Activated CD8-positive, alpha-beta memory T cell treated with anti-CD3 and anti-CD28 coated beads, Interleukin-2, amount 10 ng/mL, durations not matched to agents 7 days and 5 days (primary cell): ENCODE data around the gene OBP2B. TPM values are rescaled to one million over a fixed set of nuclear protein-coding genes. Genes with fewer than 3 reads are reported as not detected.

Experiments used
- ATAC-seq: fragments of 150-1000 bp; cut with Tn5 transposase; one replicate; pipeline ENCODE4 v1.10.0; 2021; ENCODE audit warnings: moderate library complexity
- CTCF ChIA-PET: fragments of 350-600 bp; sonication (Branson Sonifier 250); formaldehyde crosslinking; loops from one replicate; lab custom pipeline; 2021; ENCODE audit warnings: antibody characterized with exemption; lab: Charles Lee
- DNase-seq: peaks from one replicate; pipeline ENCODE4 v3.0.0-alpha.2; 2020
- H3K27ac Mint-ChIP-seq: one replicate; pipeline ENCODE4 v1.8.0; 2021; ENCODE audit warnings: mild to moderate bottlenecking, mixed read lengths
- H3K27me3 Mint-ChIP-seq: one replicate; pipeline ENCODE4 v1.8.0; 2021; ENCODE audit warnings: mixed read lengths
- H3K36me3 Mint-ChIP-seq: one replicate; pipeline ENCODE4 v1.8.0; 2021; ENCODE audit warnings: mild to moderate bottlenecking, mixed read lengths
- H3K4me1 Mint-ChIP-seq: one replicate; pipeline ENCODE4 v1.8.0; 2021; ENCODE audit warnings: mixed read lengths
- H3K4me3 Mint-ChIP-seq: one replicate; pipeline ENCODE4 v1.8.0; 2021; ENCODE audit warnings: mild to moderate bottlenecking, moderate library complexity, mixed read lengths
- H3K9me3 Mint-ChIP-seq: one replicate; pipeline ENCODE4 v1.8.0; 2022; ENCODE audit warnings: low read depth, mixed read lengths
- total RNA-seq, 2 experiments: library from RNA; stranded (reverse); gene quantifications; one replicate each; pipeline ENCODE4 v1.2.3, GENCODE V29; 2021

Gene OBP2B
- total RNA-seq, 2 experiments from 2014 or later = not detected

DNA sequence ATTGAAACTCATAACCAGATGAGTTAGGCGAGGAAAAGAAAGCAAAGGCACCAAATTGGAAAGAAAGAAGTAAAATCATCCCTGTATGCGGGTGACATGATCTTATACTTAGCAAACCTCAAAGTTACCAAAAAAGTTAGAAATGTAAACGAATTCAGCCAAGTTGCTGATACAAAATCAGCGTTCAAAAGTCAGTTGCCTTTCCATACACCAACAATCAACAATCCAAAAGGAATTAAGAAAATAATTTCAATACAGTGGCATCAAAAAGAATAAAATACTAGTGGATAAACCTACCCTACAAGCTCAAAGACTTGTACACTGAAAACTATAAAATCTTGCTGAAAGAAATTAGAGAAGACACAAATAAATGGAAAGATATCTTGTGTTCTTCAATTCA, 14.5 kb downstream of the OBP2B start:
- H3K36me3 Mint-ChIP-seq = no peaks in the 10 kb centered on the region

GRCh38 chr9:133191989-133192388, 17.1 kb downstream of the OBP2B start:
- peaks cover 31% of the 10 kb centered on the region for H3K27me3 Mint-ChIP-seq
- no peak for DNase-seq
- no peak overlapping the region for H3K27ac Mint-ChIP-seq
- H3K4me1 Mint-ChIP-seq = no peaks in the 10 kb centered on the region
- no peaks in the 10 kb centered on the region for H3K36me3 Mint-ChIP-seq
- ATAC-seq = no peak
- CTCF ChIA-PET = interaction anchor here (1.2 kb wide), 1 partner anchor 11 kb away, joined by 4 read pairs; no protein-coding TSS in a partner anchor
- H3K4me3 Mint-ChIP-seq = no peak overlapping the region
- H3K9me3 Mint-ChIP-seq = peaks cover 3% of the 10 kb centered on the region

More for the DNA sequence above, 14.5 kb downstream of the OBP2B start:
- CTCF ChIA-PET = interaction anchor here (0.8 kb wide), 1 partner anchor 8 kb away, joined by 3 read pairs; no protein-coding TSS in a partner anchor
- Mint-ChIP-seq H3K4me1 (peaks cover 4% of the 10 kb centered on the region), H3K4me3 (no peak overlapping the region), H3K9me3 (peaks cover 3% of the 10 kb centered on the region), H3K27ac (no peak overlapping the region), H3K27me3 (peaks cover 22% of the 10 kb centered on the region)
- DNase-seq = no peak
- ATAC-seq = no peak

- H3K27ac Mint-ChIP-seq = no peak overlapping the region
- peaks cover 35% of the 10 kb centered on the region for H3K27me3 Mint-ChIP-seq
- no peak for ATAC-seq
- CTCF ChIA-PET = interaction anchor here (1.5 kb wide), 1 partner anchor 9 kb away, joined by 5 read pairs; no protein-coding TSS in a partner anchor
- no peaks in the 10 kb centered on the region for H3K9me3 Mint-ChIP-seq
- no peak overlapping the region for H3K4me3 Mint-ChIP-seq
- DNase-seq = no peak
- H3K4me1 Mint-ChIP-seq = peaks cover 8% of the 10 kb centered on the region
- no peaks in the 10 kb centered on the region for H3K36me3 Mint-ChIP-seq
Observed at GRCh38 chr9:133189826-133190225, 19.2 kb downstream of the OBP2B start.

DNA sequence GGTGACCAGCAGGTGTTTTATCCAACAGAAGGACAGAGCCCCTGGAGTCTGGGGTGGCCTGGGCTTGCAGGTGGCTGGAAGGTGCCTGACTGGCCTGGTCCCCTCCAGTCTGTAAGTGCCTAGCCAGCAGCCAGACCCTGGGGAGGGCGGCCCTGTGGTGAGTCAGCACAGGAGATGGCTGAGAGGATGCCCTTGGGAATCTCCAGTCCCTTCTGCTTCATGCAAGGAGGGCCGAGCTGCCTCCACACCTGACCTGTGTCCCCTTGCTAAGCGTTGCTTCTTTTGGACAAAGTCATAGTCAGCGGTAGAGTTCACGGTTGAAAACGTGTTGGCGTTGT, 20.2 kb downstream of the OBP2B start:
- peaks cover 35% of the 10 kb centered on the region for H3K27me3 Mint-ChIP-seq
- no peaks in the 10 kb centered on the region for H3K9me3 Mint-ChIP-seq
- no peak for ATAC-seq
- H3K4me1 Mint-ChIP-seq = peaks cover 14% of the 10 kb centered on the region
- DNase-seq = no peak
- CTCF ChIA-PET = interaction anchor here (1.0 to 3.9 kb wide), 8 partner anchors 8 to 299 kb away, joined by 4 to 52 read pairs (median 8); no protein-coding TSS in a partner anchor
- H3K36me3 Mint-ChIP-seq = no peaks in the 10 kb centered on the region
- H3K27ac Mint-ChIP-seq = no peak overlapping the region
- no peak overlapping the region for H3K4me3 Mint-ChIP-seq

DNA sequence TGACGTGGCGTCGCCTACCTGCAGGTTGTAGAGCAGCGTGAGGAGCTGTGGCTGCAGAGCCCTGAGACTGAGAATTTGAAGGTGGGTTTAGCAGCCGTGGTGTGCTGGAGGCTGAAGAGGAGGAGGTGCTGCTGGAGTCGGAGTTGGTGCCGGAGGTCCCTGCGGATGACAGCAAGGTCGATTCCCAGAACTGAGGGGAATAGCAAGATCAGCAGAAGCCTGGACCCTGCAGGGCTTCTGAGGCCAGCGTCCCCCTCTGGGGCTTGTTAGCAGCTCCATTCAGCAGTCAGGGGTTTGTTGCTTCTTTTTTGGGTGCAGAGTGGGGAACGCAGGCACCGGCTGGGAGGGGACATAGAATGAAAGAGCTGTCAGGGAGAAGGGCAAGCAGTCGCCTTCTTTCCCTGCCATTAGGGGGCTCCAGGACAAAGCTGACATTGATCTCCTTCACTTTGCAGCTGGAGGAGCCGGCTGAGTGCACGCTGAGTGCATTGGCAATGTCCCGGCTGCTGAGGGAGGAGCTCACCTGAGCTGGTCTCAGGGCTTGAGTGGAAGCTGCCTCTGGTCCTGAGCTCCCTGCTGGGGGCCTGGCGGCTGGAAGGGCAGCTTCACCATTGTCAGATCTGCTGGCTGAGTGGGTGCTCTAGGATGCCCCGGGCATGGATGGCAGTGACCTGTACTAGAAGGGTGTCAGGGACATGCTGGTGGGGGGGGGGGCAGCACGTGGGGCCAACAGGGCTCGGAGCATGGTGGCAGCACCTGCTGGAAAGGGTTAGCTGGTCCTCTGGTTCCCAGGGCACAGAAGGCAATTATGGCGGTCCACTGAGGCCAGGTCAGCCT, 20.8 kb downstream of the OBP2B start:
- Mint-ChIP-seq H3K4me3 (no peak overlapping the region), H3K9me3 (no peaks in the 10 kb centered on the region), H3K27ac (no peak overlapping the region), H3K27me3 (peaks cover 41% of the 10 kb centered on the region), H3K4me1 (peaks cover 17% of the 10 kb centered on the region), H3K36me3 (no peaks in the 10 kb centered on the region)
- CTCF ChIA-PET = interaction anchor here (0.7 to 3.9 kb wide), 11 partner anchors 13 to 300 kb away, joined by 3 to 52 read pairs (median 7); no protein-coding TSS in a partner anchor
- DNase-seq (no peak), ATAC-seq (no peak)

DNA sequence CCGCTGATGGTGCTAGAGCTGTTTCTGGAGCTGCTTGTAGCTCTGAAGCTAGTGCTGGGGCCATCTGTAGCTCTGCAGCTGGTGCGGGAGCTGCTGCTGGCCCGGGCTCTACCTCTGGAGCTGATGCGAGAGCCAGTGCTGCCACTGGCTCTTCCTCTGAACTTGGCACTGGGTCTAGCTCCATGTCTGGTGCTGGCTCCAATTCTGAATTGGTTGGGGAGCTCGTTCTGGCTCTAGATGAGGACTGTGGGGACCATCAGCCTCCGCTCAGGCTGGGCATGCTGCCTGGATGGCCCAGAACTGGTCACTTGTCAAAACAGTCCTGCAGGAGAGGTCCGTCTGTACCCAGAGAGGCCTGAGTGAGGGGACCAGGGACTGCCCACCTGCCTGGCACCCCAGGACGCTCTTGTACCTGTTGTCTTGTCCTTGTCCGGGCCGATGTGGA, 21.5 kb downstream of the OBP2B start:
- ATAC-seq = no peak
- Mint-ChIP-seq H3K27me3 (peaks cover 45% of the 10 kb centered on the region), H3K9me3 (no peaks in the 10 kb centered on the region), H3K4me3 (no peak overlapping the region), H3K27ac (no peak overlapping the region), H3K4me1 (peaks cover 21% of the 10 kb centered on the region), H3K36me3 (no peaks in the 10 kb centered on the region)
- no peak for DNase-seq
- CTCF ChIA-PET = interaction anchor here (0.7 to 3.9 kb wide), 16 partner anchors 13 to 301 kb away, joined by 3 to 52 read pairs (median 8); partner anchors contain the start of genes SURF1, SURF2 and SURF6

GRCh38 chr9:133186736-133187135, 22.3 kb downstream of the OBP2B start:
- CTCF ChIA-PET = interaction anchor here (0.7 to 3.9 kb wide), 28 partner anchors 9 to 700 kb away, joined by 3 to 52 read pairs (median 5); partner anchors contain the start of genes SURF1, SURF2 and SURF6
- no peaks in the 10 kb centered on the region for H3K9me3 Mint-ChIP-seq
- H3K27me3 Mint-ChIP-seq = peaks cover 52% of the 10 kb centered on the region
- H3K36me3 Mint-ChIP-seq = no peaks in the 10 kb centered on the region
- no peak for DNase-seq
- peaks cover 21% of the 10 kb centered on the region for H3K4me1 Mint-ChIP-seq
- ATAC-seq = no peak
- no peak overlapping the region for H3K4me3 Mint-ChIP-seq
- H3K27ac Mint-ChIP-seq = no peak overlapping the region

- Mint-ChIP-seq H3K4me1 (peaks cover 21% of the 10 kb centered on the region), H3K27me3 (peaks cover 65% of the 10 kb centered on the region), H3K27ac (no peak overlapping the region), H3K9me3 (no peaks in the 10 kb centered on the region), H3K4me3 (no peak overlapping the region), H3K36me3 (no peaks in the 10 kb centered on the region)
- DNase-seq (peak; percentile 75), ATAC-seq (peak; percentile 50)
- CTCF ChIA-PET = interaction anchor here (0.6 to 3.9 kb wide), 16 partner anchors 16 to 587 kb away, joined by 3 to 52 read pairs (median 6); partner anchors contain the start of genes SLC2A6, STKLD1, SURF1 and SURF2
Observed at GRCh38 chr9:133184971-133185370, 24.1 kb downstream of the OBP2B start.

DNA sequence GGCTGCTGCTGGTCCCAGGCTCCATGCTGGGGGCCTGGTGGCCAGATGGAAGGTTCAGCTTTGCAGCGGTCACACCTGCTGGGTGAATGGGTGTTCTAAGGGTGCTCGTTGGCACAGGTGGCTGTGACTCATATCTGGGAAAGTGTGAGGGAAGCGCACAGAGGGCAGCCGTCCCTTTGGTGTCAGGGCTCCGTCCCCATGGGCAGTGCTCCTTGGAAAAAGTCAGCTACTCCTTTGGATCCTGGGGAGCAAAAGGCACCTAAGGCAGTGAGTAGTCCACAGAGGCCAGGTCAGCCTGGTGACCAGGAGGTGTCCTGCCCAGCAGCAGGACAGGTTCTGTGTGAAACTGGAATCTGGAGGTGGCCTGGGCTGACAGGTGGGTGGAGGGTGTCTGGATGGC, 26.9 kb downstream of the OBP2B start:
- peaks cover 21% of the 10 kb centered on the region for H3K4me1 Mint-ChIP-seq
- ATAC-seq (no peak), DNase-seq (no peak)
- peaks cover 71% of the 10 kb centered on the region for H3K27me3 Mint-ChIP-seq
- no peaks in the 10 kb centered on the region for H3K36me3 Mint-ChIP-seq
- no peaks in the 10 kb centered on the region for H3K9me3 Mint-ChIP-seq
- H3K27ac Mint-ChIP-seq = no peak overlapping the region
- CTCF ChIA-PET = interaction anchor here (0.6 to 1.7 kb wide), 6 partner anchors 9 to 305 kb away, joined by 3 to 5 read pairs (median 3); partner anchors contain the start of genes MED22, RPL7A and SLC2A6
- H3K4me3 Mint-ChIP-seq = no peak overlapping the region

DNA sequence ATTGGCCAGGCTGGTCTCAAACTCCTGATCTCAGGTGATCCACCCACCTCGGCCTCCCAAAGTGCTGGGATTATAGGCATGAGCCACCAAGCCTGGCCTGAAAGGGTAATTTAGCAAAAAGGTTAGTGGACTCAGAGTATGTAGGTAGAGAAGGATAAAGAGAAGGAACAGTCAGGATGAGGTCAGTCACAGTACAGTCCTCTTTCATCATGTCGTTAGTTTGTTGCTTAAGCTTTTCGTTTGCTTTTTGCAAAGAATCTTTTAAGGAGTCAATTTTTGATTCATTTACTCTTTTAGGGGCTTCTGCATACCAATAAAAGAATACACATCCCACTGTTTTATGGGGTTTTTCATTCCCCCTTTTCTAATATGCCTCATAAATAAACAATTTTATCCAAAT, 27.5 kb downstream of the OBP2B start:
- H3K36me3 Mint-ChIP-seq = no peaks in the 10 kb centered on the region
- peaks cover 70% of the 10 kb centered on the region for H3K27me3 Mint-ChIP-seq
- no peak for ATAC-seq
- no peak overlapping the region for H3K27ac Mint-ChIP-seq
- CTCF ChIA-PET = interaction anchor here (0.8 to 1.7 kb wide), 7 partner anchors 8 to 305 kb away, joined by 3 to 5 read pairs (median 3); partner anchors contain the start of genes MED22, RPL7A and SLC2A6
- no peaks in the 10 kb centered on the region for H3K9me3 Mint-ChIP-seq
- H3K4me1 Mint-ChIP-seq = peaks cover 21% of the 10 kb centered on the region
- H3K4me3 Mint-ChIP-seq = no peak overlapping the region
- DNase-seq = no peak

- Mint-ChIP-seq H3K4me3 (no peak overlapping the region), H3K36me3 (no peaks in the 10 kb centered on the region), H3K27ac (no peak overlapping the region), H3K4me1 (peaks cover 18% of the 10 kb centered on the region), H3K9me3 (no peaks in the 10 kb centered on the region), H3K27me3 (peaks cover 73% of the 10 kb centered on the region)
- no peak for ATAC-seq
- CTCF ChIA-PET = interaction anchor here (0.7 to 1.7 kb wide), 13 partner anchors 9 to 307 kb away, joined by 3 to 5 read pairs (median 3); partner anchors contain the start of genes MED22, RPL7A and SLC2A6
- no peak for DNase-seq
Observed at GRCh38 chr9:133180953-133181352, 28.1 kb downstream of the OBP2B start.

- DNase-seq (no peak), ATAC-seq (no peak)
- CTCF ChIA-PET = interaction anchor here (0.8 to 1.1 kb wide), 3 partner anchors 9 to 175 kb away, joined by 3 read pairs; partner anchors contain the start of genes MED22 and RPL7A
- Mint-ChIP-seq H3K27me3 (peaks cover 46% of the 10 kb centered on the region), H3K9me3 (no peaks in the 10 kb centered on the region), H3K4me1 (no peaks in the 10 kb centered on the region), H3K4me3 (no peak overlapping the region), H3K27ac (no peak overlapping the region), H3K36me3 (no peaks in the 10 kb centered on the region)
Observed at GRCh38 chr9:133173056-133173455, 36.0 kb downstream of the OBP2B start.
